PC-3 (cell line): ENCODE data around the gene SAMD11. TPM values are rescaled to one million over a fixed set of nuclear protein-coding genes. Genes with fewer than 3 reads are reported as not detected.
"Not testable (repeated sequence)": the region's sequence is repeated elsewhere in the genome, so short reads cannot be mapped to it uniquely, and the experiment has no call there.

Experiments used
- ATAC-seq: fragments of 200-7000 bp; cut with Tn5 transposase; 2 replicates; pipeline ENCODE4 v1.9.1; 2020; ENCODE audit warnings: mild to moderate bottlenecking, moderate library complexity
- BruUV-seq: library from RNA; stranded (reverse); fragments of 400-500 nt; replicated peaks from 2 replicates; lab custom pipeline; 2021; lab: Mats Ljungman, UMichigan
- CTCF ChIA-PET: fragments of 300-600 bp; sonication (Branson Sonifier 250); formaldehyde crosslinking; loops from one replicate; lab custom pipeline; 2022; ENCODE audit warnings: antibody characterized with exemption; lab: Charles Lee
- POLR2A ChIA-PET: fragments of 300-600 bp; sonication (Branson Sonifier 250); formaldehyde crosslinking; loops from one replicate; lab custom pipeline; 2022; ENCODE audit warnings: antibody characterized with exemption; ENCODE audit not compliant: unreplicated experiment; lab: Charles Lee
- DNase-seq: peaks from one replicate; pipeline ENCODE4 v3.0.0-alpha.2; 2015
- H2AFZ ChIP-seq: fragments of 300-600 bp; sonication (generic); 2 replicates; pipeline ENCODE4 v1.6.0; 2016; ENCODE audit warnings: antibody characterized with exemption, low read length
- H3F3A ChIP-seq: fragments of 300-600 bp; sonication (generic); one replicate; pipeline ENCODE4 v1.6.0; 2017; ENCODE audit warnings: antibody characterized with exemption, low read length, control low read depth, mild to moderate bottlenecking; ENCODE audit not compliant: unreplicated experiment
- H3K27ac ChIP-seq: fragments of 300-600 bp; sonication (generic); 2 replicates; pipeline ENCODE4 v1.5.1; 2016; ENCODE audit warnings: mild to moderate bottlenecking, low read length
- H3K27me3 ChIP-seq: fragments of 300-600 bp; sonication (generic); 2 replicates; pipeline ENCODE4 v1.6.1; 2016; ENCODE audit warnings: low read length, mixed read lengths
- H3K36me3 ChIP-seq: fragments of 300-600 bp; sonication (generic); 2 replicates; pipeline ENCODE4 v1.6.1; 2016; ENCODE audit warnings: low read depth, mixed run types, low read length, mixed read lengths
- H3K4me1 ChIP-seq: fragments of 300-600 bp; sonication (generic); 2 replicates; pipeline ENCODE4 v1.5.1; 2016; ENCODE audit warnings: low read length; ENCODE audit not compliant: insufficient read depth
- H3K4me2 ChIP-seq: fragments of 300-600 bp; sonication (generic); 2 replicates; pipeline ENCODE4 v1.6.0; 2016; ENCODE audit warnings: low read length
- H3K4me3 ChIP-seq: fragments of 300-600 bp; sonication (generic); 2 replicates; pipeline ENCODE4 v1.5.1; 2016; ENCODE audit warnings: mild to moderate bottlenecking, low read length, mixed read lengths
- H3K79me2 ChIP-seq: fragments of 300-600 bp; sonication (generic); 2 replicates; pipeline ENCODE4 v1.6.1; 2017; ENCODE audit warnings: low read length, mixed read lengths
- H3K9ac ChIP-seq: fragments of 300-600 bp; sonication (generic); 2 replicates; pipeline ENCODE4 v1.6.0; 2016; ENCODE audit warnings: mild to moderate bottlenecking, low read length
- H3K9me2 ChIP-seq: fragments of 300-600 bp; sonication (generic); replicated peaks from 2 replicates; pipeline ENCODE4 v1.6.1; 2016; ENCODE audit warnings: mixed run types, low read length, mixed read lengths
- H3K9me3 ChIP-seq: fragments of 300-600 bp; sonication (generic); 2 replicates; pipeline ENCODE4 v1.6.1; 2016; ENCODE audit warnings: low read length, mixed read lengths
- H4K20me1 ChIP-seq: fragments of 300-600 bp; sonication (generic); 2 replicates; pipeline ENCODE4 v1.6.1; 2016; ENCODE audit warnings: low read length, mixed read lengths
- EZH2 ChIP-seq: fragments of 300-600 bp; sonication (generic); IDR thresholded peaks from one replicate; pipeline ENCODE4 v1.6.1; 2017; ENCODE audit warnings: antibody characterized with exemption, mild to moderate bottlenecking, low read length; ENCODE audit not compliant: unreplicated experiment
- EZH2phosphoT487 ChIP-seq: fragments of 300-600 bp; sonication (generic); IDR thresholded peaks from 2 replicates; pipeline ENCODE4 v1.6.1; 2018; ENCODE audit warnings: mild to moderate bottlenecking, antibody characterized with exemption, low read length, borderline replicate concordance
- intact Hi-C: fragments of 100-400 bp; cut with micrococcal nuclease; formaldehyde crosslinking; loops from 2 replicates; pipeline ENCODE4 v1.9.0; 2023
- total RNA-seq: library from RNA; depleted of rRNA; stranded (reverse); fragments of >200 nt; gene quantifications from 2 replicates; pipeline ENCODE4 v1.2.3, GENCODE V29; 2014
- TF ChIP-seq, protein P1 (sequence below): fragments of 300-600 bp; sonication (generic); conservative IDR thresholded peaks from 2 replicates; pipeline ENCODE4 v1.5.1; 2017; ENCODE audit warnings: antibody characterized with exemption, low read depth, mild to moderate bottlenecking, low read length

The SAMD11 gene
- total RNA-seq, 1 experiment from 2014 or later: 5.8 TPM

DNA sequence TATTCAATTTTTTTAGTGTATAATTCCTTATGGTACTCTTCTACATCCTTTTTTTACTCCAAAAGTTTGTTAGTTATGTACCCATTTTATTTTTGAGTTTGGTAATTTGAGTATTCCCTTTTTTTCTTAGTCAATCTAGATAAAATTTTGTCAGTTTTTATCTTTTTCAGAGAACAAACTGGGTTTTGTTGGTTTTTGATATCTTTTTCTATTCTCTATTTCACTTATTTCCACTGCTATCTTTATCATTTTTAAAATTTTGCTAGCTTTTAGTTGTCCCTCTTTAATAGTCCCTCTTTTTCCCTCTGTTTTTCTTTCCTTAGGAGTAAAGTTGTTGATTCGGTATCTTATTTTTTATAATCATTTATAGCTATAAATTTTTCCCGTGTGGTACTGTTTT lies 42.8 kb upstream of the SAMD11 start:
- H3K9me3 ChIP-seq, H3K4me1 ChIP-seq, intact Hi-C loops, H3K27ac ChIP-seq, ATAC-seq, POLR2A ChIA-PET, CTCF ChIA-PET, H3K4me2 ChIP-seq, H3K4me3 ChIP-seq, BruUV-seq, H3K36me3 ChIP-seq, H4K20me1 ChIP-seq, DNase-seq, H3K9ac ChIP-seq, H3K9me2 ChIP-seq, H2AFZ ChIP-seq, H3K79me2 ChIP-seq, H3F3A ChIP-seq: not testable (repeated sequence)
- H3K27me3 ChIP-seq: peaks cover 42% of the 10 kb centered on the region

DNA sequence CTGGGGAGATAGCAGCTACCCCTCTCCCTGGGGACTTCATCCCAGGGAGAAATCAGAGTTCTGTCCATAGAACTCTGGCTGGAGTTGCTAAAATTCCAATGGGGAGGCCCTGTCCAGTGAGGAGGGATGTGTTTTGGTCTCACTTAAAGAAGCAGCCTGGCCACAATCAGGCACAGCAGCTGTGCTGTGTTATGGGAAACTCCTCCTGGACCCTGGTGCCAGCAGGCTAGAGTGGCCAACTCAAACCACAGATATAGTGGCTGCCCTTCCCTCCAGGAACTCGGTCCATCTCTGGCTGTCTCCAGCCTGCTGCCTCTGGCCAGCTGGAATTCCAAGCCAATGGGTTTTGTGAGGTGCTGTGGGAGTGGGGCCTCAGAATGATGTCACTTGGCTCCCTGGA lies 37.4 kb upstream of the SAMD11 start:
- H3K9me2 ChIP-seq: no peaks in the 10 kb centered on the region
- intact Hi-C loops: no loop called here
- ATAC-seq: no peak
- ChIA-PET POLR2A (no interaction called here), CTCF (no interaction called here)
- no peak overlapping the region for H3K27ac ChIP-seq
- H3K4me1 ChIP-seq: no peaks in the 10 kb centered on the region
- no TSS peak for BruUV-seq
- TF ChIP-seq EZH2 (no peak), EZH2phosphoT487 (no peak)
- TF ChIP-seq, protein P1, sequence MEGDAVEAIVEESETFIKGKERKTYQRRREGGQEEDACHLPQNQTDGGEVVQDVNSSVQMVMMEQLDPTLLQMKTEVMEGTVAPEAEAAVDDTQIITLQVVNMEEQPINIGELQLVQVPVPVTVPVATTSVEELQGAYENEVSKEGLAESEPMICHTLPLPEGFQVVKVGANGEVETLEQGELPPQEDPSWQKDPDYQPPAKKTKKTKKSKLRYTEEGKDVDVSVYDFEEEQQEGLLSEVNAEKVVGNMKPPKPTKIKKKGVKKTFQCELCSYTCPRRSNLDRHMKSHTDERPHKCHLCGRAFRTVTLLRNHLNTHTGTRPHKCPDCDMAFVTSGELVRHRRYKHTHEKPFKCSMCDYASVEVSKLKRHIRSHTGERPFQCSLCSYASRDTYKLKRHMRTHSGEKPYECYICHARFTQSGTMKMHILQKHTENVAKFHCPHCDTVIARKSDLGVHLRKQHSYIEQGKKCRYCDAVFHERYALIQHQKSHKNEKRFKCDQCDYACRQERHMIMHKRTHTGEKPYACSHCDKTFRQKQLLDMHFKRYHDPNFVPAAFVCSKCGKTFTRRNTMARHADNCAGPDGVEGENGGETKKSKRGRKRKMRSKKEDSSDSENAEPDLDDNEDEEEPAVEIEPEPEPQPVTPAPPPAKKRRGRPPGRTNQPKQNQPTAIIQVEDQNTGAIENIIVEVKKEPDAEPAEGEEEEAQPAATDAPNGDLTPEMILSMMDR: no peak
- H3K36me3 ChIP-seq: no peaks in the 10 kb centered on the region
- H3K9ac ChIP-seq: no peak overlapping the region
- H4K20me1 ChIP-seq: no peaks in the 10 kb centered on the region
- DNase-seq: no peak
- no peaks in the 10 kb centered on the region for H3F3A ChIP-seq
- peaks cover 45% of the 10 kb centered on the region for H3K27me3 ChIP-seq
- no peak overlapping the region for H2AFZ ChIP-seq
- H3K9me3 ChIP-seq: no peaks in the 10 kb centered on the region
- H3K79me2 ChIP-seq: no peaks in the 10 kb centered on the region
- no peak overlapping the region for H3K4me3 ChIP-seq
- no peak overlapping the region for H3K4me2 ChIP-seq

DNA sequence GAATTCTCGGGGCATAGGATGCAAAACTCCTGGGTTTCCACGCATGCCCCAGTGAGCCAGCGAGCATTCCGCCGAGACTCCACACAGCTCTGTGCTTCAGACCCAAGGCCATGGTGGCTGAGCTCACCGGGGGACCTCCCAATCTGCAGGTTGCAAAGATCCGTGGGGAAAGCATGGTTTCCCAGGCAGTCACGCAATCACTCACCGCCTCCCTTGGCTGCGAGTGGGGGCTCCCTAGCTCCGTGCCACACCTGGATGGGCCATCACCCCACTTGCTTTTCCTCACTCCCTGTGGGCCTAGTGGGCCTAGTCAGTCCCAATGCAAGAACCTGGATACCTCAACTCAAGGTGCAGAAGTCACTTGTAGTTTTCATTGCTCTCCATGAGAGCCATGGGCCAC lies 37.0 kb upstream of the SAMD11 start:
- Histone ChIP-seq H3K36me3 (no peaks in the 10 kb centered on the region), H3F3A (no peaks in the 10 kb centered on the region), H2AFZ (no peak overlapping the region), H3K79me2 (no peaks in the 10 kb centered on the region), H3K4me1 (no peaks in the 10 kb centered on the region), H3K27me3 (peaks cover 40% of the 10 kb centered on the region), H3K9ac (no peak overlapping the region), H3K27ac (no peak overlapping the region), H4K20me1 (no peaks in the 10 kb centered on the region), H3K4me2 (no peak overlapping the region), H3K9me3 (no peaks in the 10 kb centered on the region), H3K9me2 (no peaks in the 10 kb centered on the region), H3K4me3 (no peak overlapping the region)
- DNase-seq (no peak), ATAC-seq (no peak)
- POLR2A ChIA-PET: no interaction called here
- TF ChIP-seq EZH2: no peak
- TF ChIP-seq EZH2phosphoT487: no peak
- TF ChIP-seq, protein P1: no peak
- intact Hi-C loops: no loop called here
- CTCF ChIA-PET: no interaction called here
- BruUV-seq: no TSS peak
